HG03159 (cell line): ENCODE measurements around the gene UHRF1.

Source experiments
- ATAC-seq: cut with Tn5 transposase; IDR thresholded peaks from one replicate; pipeline ENCODE4 v1.9.1; 2021; ENCODE audit warnings: mild to moderate bottlenecking, moderate library complexity; ENCODE audit not compliant: unreplicated experiment

UHRF1 gene

DNA sequence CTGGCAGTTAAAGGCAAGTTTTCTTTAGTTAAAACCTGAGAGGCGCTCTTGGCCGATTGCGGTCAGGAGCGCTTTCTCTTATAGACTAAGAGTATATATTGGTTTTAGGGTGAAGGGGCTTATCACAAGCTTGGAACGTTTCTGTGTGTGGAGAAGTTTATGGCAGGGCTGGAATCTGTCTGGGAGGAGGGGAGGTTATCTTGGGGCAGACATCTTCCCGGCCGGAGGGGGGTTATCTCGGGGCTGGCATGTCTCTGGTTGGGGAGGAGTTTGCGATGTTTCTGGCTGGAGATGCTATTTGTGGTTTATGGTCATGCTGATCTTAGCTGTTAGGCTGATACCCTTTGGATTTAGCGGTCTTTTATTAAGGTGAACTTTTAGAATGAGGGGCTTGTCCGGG lies 78.0 kb downstream of the UHRF1 start:
- ATAC-seq = no peak

DNA sequence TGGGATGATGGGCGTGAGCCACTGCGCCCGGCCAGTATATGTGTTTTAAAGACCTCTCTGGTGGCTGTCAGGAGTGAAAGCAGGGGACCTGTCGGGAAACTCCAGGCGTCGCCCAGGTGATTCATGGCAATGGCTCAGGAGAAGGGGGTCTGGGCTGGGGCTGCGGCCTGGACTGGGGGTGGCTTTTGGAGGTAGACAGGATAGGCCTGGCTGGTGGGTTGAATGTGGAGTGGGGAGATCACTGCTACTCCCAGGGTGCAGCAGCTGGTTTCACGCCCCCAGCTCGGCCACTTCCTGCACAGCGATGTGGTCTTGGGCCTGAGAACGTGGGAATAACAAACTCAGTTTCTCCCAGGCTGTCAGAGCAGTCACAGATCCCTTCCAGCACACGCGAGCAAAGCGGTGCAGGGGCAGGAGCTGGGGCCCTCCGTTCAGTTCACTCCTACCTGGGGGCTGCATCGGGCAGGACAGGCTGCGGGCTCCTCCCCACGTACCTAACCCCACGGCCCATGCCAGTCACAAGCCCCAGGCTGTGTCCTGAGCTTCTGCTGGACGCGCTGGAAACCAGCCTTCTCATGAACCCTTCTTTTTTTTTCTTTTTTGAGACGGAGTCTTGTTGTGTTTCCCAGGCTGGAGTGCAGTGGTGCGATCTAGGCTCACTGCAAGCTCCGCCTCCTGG lies 78.5 kb downstream of the UHRF1 start:
- no peak for ATAC-seq

DNA sequence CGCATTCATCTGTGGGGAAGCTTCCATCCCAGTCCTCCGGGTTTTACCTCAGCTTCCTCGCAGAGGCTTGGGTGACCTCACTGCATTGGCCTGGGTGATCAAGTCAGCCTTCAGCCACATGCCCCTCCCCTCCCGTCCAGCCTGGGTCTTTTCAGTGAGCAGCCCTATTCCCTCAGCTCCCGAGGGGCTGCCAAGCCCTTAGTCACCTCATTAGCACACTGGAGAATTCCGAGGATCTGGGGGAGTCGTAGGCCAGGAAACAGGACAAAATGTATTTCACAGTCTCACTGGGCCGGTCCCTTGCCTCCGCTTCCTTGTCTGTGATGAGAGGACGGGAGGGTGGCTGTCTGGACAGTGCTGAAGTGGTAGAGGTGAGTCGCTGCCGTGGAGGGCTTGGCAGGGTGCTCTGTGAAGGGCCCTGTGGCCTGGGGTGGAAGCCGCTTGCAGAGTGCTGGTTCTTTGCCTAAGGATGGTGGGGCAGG lies 79.5 kb downstream of the UHRF1 start:
- no peak for ATAC-seq

DNA sequence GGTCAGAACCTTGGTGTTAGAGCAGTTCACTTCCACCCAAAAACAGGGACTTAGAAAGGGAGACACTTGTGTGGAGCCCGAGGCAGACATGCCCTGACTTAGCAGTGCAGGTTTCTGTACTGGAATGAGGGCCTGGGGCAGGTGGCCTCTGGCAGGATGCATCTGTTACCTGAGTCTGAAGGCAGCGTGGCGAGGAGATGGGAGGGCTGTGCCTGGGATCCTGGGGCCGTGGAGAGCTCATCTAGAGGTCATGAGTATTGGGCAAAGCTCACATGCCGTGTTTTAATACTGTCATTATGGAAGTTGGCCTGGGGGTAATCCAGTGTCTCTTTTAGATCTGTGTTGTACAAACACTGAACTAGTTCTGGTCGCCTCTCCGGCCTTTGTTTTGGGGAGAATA lies 81.0 kb downstream of the UHRF1 start:
- ATAC-seq = no peak

DNA sequence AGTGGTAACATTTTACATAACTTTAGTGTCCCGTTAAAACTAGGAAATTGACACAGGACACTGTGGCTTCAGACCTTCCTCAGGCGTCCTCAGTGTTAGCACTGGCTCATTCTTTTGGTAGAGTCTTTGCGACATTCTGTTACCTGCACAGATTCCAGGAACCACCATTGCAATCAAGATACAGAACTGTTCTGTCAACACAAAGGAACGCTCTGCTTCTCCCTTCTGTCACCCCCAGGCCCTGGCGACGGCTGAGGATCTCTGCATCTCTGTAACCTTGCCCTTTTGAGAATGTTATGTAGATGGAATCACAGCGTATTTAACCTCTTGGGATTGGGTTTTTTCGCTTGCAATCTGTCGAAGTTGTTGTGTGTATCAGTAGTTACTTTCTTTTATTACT lies 82.2 kb downstream of the UHRF1 start:
- ATAC-seq = no peak

DNA sequence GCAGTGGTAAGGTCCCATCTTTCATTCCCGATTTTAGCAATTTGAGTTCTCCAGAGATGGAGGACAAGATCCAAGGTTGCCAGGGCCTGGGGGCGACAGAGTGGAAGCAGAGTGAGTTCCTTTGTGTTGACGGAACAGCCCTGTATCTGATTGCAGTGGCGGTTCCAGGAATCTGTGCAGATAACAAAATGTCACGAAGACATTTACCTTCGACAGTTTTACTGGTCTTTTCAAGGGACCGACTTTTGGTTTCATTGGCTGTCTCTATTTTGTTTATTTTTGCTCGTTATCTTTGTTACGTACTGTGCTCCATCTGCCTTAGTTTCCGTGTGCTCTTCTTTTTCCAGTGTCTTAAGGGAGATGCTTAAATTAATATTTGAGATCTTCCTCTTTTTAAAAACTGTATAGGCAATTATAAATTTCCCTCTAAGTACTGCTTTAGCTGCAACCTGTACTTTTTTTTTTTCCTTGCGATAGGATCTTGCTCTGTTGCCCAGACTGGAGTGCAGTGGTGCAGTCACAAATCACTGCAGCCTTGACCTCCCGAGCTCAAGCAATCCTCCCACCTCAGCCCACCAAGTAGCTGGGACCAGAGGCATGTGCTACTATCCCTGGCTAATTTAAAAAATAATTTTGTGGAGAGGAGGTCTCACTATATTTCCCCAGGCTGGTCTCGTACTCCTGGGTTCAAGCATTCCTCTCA lies 82.8 kb downstream of the UHRF1 start:
- no peak for ATAC-seq

DNA sequence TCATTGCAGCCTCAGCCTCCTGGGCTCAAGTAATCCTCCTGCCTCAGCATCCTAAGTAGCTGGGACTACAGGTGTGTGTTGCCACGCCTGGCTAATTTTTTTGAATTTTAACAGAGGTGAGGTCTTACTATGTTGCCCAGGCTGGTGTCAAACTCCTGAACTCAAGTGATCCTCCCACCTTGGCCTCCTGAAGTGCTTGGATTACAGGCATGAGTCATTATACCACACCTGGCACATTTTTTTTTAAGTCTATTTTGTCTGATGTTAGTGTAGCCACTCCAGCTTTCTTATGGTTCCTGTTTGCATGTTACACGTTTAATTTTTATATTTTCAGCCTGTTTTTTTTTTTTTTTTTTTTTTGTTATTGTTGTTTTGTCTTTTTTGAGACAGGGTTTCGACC lies 84.4 kb downstream of the UHRF1 start:
- no peak for ATAC-seq

DNA sequence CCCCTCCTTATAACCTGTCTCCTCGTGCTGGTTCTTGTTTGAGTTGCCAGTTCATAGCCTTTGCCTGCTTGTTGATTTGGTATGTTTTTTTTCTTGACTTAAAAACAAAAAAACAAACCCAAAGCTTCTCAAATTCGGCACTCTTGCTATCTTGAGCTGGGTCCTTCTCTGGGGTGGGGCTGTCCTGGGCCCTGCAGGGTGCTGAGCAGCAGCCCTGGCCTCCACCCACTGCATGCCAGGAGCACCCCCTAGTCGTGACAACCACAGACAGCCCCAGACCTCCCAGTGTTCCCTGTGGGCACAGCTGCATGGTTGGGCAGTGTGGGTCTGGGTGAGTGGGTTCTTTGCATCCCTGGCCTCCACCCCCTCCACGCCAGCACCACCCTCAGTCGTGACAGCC lies 87.4 kb downstream of the UHRF1 start:
- ATAC-seq = no peak

DNA sequence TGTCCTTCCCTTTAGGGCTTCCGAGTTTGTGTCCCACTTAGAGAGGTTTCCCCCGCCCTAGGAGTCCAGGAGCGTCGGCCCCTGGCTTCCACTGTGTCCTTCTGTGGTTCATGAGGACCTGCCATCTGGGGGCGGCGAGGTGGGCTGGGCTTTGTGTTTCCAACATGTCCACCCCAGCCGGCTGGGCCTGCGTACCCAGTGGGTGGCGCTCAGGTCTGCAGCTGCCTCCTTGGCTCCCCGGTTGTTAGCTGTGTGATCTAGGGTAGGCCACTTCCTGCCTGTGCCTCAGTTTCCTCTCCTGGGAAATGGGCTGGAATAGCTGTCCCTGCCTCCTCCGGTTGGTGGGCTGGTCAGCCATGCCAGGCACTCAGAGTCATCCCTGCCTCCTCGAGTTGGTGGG lies 88.0 kb downstream of the UHRF1 start:
- ATAC-seq = no peak

DNA sequence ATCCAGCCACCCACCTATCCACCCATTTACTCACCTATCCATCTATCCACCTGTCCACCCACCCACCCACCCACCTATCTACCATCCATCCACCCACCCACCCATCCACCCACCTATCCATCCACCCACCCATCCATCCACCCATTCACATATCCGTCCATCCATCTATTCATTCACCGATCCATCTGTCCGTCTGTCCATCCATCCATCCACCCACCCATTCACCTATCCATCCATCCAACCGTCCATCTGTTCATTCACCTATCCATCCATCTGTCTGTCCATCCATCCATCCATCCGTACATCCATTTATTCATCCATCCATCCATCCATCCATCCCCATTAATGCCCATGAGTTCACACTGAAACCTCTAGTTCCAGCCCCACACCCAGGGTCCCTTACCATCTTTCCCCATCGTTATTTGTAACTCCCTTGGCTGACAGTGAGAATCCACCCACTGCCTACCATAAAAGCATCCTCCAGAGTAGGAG lies 90.9 kb downstream of the UHRF1 start:
- ATAC-seq = no peak

DNA sequence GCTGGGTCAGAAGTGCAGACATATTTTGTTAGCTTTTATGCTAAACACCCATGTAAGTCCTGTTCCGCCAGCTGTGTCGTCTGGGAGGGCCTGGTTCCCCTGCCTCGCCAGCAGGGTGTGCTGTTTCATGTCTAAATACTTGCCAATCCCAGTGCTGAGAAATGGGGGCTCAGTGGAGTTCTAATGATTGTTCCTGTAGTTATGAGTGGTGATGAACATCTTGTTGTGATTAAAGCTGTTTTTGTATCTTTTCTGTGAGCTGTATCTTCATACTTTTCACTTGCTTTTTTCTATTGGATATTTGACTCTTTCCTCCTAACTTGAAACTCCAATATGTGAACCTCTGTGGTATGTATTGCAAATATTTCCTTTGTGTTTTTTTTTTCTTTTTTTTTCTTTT lies 92.3 kb downstream of the UHRF1 start:
- ATAC-seq = no peak

DNA sequence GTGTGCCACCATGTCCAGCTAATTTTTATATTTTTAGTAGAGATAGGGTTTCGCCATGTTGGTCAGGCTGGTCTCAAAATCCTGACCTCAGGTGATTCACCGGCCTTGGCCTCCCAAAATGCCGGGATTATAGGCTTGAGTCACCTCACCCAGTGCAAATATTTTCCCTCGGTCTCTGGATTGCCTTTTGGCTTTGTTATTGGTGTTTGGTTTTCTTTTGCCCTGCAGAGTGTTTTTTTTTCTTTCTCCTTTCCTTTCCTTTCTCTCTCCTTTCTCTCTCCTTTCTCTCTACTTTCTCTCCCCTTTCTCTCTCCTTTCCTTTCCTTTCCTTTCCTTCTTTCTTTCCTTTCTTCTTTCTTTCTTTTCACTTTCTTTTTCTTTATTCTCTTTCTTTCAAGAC lies 92.8 kb downstream of the UHRF1 start:
- no peak for ATAC-seq

DNA sequence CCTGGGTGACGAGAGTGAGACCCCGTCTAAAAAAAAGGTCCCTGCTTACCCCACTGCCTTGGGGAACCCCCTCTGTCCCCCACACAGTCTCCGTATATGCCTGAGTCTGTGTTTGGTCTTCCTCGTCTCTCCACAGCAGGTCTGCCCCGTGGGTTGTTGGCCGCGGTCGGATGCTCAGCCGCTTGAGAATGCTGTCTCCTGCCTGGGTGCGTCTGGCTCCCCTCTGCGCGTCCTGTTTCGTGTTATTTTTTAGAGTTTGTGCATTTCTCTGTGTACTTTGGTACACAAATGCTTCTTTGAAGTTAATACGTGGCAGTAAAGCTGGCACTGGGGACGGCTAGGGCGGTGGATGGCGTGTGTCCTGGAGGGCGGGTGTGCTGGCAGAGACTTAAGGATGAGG lies 94.5 kb downstream of the UHRF1 start:
- ATAC-seq = no peak

DNA sequence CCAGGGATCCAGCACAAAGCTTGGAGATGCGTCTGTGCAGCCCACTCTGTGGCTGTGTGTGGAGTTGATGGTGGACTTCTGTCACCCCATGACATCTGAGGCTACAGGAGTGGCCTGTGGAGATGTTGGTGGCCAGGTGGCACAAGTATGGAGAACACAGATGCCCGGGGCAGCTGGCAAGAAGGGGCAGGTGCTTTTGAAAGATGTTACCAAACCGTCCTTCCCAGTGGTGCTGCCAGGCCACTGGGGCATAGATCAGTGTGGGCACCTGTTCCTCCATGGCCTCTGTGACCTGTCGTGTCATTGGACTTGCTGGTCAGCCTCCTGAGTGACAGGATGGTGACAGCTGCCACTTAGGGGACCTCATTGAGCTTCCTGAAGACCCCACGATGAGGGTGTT lies 95.8 kb downstream of the UHRF1 start:
- ATAC-seq = no peak

DNA sequence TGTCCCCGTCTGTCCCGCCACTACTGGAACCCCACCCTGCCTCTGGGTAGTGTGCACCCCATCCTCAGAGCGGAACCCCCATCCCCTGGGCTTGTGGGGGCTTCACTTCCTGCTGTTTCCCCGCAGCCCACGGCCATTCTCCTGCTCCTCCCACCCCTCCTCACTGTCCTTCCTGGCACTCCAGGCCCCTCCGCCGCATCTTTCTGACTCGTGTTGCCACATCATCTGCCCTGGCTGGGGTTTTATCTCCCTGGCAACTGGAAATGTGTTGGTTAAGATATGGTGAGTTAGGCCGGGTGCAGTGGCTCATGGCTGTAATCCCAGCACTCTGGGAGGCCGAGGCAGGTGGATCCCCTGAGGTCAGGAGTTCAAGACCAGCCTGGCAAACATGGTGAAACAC lies 96.9 kb downstream of the UHRF1 start:
- no peak for ATAC-seq

DNA sequence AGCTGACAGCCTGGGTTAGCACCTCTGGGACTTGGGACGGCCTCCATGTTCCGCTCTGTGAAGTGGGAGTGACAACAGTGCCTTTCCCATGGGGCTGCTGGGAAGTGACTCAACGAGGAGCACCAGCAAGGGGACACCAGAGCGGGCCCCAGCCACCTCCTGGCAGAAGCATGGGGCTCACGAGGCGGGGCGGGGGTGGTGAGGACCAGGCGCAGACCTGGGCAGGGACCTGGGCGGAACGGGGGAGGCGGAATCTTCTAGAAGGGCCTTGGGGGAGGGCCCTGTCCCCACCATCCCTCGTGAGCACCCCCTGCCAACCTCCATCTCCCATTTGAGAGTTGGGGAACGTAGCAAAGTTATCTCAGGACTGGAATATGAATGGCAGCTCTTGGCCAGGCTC lies 97.5 kb downstream of the UHRF1 start:
- no peak for ATAC-seq
